ENCODE measurements around the gene ZNF423.

ZNF423 gene

DNA sequence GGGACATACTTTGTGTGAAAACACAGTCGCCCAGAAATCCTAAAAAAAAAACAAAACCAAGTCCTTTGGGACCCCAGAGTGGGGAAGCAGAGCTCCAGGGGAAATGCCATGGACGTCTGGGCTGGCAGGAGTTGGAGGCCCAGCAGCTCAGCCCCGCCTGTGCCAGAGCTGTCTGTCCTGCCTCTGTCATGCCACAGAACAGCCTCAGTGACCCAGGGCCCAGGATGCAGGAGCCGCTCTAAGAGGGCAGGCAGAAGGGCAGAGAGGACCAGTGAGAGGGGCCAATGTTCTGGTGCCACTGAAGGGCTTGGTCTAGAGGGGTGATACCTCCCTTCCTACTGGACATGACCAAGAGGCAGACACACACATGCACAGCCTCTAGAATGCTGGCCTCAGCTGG lies 316.2 kb downstream of the ZNF423 start:
- in situ Hi-C loops (cut with HindIII; ENCODE audit: low pct_unique_long_range_greater_than_20kb, low sequenced_read_pairs), result no loop called here
- TF ChIP-seq JUND (IDR thresholded peaks at IDR 0.05; ENCODE audit: low read depth), result no peak
- no peak for DNase-seq (ENCODE audit: low read depth in 1 of 2, low spot score in 1 of 2)

DNA sequence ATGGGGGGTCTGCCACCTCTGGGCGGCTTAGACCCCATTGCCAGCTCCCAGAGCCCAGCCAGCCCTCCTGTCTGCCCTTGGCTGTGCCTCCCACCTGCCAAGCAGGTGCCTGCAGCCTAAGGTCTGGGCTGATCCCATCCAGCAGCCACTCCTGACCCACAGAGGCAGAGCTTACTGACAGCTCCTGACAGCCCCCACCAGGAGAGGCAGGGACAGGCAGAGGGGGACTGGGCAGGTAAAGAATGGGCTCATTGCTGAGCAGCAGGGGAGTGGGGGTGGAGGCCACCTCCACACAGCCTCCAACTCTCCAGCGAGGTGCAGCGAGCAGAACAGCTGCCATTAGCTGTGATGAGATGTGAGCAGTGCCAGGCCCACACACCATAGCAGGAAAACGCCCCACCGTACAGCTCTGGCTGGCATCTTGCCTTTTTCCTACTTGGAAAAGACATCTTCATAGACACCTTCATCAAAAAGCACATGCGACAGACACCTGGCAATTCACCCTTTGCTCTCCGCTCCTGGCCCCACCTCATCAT lies 317.9 kb downstream of the ZNF423 start:
- DNase-seq (ENCODE audit: low read depth in 1 of 2, low spot score in 1 of 2), result no peak
- in situ Hi-C loops (cut with HindIII; ENCODE audit: low pct_unique_long_range_greater_than_20kb, low sequenced_read_pairs), result no loop called here

DNA sequence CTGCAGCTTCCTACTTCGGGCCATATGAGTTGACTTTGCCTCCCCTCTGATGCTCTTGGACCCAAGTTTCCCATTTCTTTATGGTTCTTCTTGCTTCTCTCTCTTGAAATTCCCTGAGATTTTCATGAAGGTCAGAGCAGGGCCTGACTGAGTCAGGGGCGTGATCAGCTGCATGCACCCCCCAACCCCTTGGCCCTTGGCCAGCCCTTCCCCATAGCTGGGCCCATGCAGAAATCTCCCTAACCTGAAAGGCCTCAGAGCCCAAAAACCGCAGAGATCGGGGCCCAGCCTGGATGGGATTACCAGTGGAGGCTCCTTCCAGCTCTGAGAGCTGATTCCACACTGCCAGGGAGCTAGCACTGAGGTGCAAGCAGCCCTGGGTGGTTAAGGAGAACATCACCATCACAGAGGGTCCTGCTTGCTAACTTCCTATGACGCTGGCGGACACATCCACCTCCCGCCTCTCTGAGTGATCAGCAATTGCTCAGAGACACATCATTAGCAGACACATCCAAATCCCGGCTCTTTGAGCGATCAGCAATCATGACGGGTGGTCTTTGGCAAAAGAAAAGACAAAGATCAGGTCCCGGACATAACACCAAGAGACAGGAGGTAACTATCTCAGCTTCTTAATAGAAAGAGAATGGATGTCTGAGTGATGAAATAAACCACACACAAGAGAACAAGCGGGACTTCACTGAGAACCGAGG lies 320.9 kb downstream of the ZNF423 start:
- in situ Hi-C loops (cut with HindIII; ENCODE audit: low pct_unique_long_range_greater_than_20kb, low sequenced_read_pairs), result no loop called here

More for the DNA sequence above, 317.9 kb downstream of the ZNF423 start:
- no peak for TF ChIP-seq JUND (IDR thresholded peaks at IDR 0.05; ENCODE audit: low read depth)

DNA sequence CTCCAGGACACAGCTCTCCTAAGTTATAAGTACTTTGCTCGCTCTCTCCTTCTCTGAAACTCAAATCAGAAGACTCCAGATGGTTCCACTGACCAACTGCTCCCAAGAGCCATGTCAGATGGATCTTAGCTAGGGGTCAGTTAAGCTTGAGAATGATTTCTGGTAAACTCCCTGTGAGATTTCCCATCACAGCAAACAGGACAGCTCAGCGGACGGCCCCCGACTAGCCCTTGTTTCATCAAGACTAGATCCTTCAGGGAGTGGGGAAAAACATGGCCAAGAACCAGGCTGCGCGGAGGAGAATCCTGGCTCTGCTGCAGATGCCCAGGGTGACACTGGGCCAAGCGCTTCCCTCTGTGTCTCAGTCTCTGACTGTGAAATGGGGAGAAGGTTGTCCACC lies 322.5 kb downstream of the ZNF423 start:
- no peak for TF ChIP-seq JUND (IDR thresholded peaks at IDR 0.05; ENCODE audit: low read depth)
- in situ Hi-C loops (cut with HindIII; ENCODE audit: low pct_unique_long_range_greater_than_20kb, low sequenced_read_pairs), result no loop called here
- no peak for DNase-seq (ENCODE audit: low read depth in 1 of 2, low spot score in 1 of 2)

More for the DNA sequence above, 320.9 kb downstream of the ZNF423 start:
- no peak for TF ChIP-seq JUND (IDR thresholded peaks at IDR 0.05; ENCODE audit: low read depth)
- DNase-seq (ENCODE audit: low read depth in 1 of 2, low spot score in 1 of 2), result no peak

DNA sequence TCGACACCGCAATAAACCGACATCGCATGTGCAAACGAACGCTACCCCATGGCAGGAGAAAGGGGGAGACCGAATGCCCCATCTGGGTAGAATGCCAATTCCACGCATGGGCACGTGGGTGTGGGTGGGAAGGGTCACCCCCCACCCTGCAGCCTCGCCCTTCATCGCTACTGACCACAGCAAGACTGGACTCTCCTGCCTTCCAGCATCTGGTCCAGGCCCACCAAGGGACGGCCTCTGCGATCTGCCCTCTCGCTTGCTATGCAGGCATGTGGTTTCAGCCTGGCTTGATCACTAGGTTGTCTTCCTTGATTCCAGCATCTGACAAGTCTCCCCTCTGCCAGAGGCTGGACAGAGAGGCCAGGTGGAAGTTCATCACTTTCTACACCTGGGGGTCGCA lies 323.0 kb downstream of the ZNF423 start:
- no peak for TF ChIP-seq JUND (IDR thresholded peaks at IDR 0.05; ENCODE audit: low read depth)
- no peak for DNase-seq (ENCODE audit: low read depth in 1 of 2, low spot score in 1 of 2)
- in situ Hi-C loops (cut with HindIII; ENCODE audit: low pct_unique_long_range_greater_than_20kb, low sequenced_read_pairs), result no loop called here

DNA sequence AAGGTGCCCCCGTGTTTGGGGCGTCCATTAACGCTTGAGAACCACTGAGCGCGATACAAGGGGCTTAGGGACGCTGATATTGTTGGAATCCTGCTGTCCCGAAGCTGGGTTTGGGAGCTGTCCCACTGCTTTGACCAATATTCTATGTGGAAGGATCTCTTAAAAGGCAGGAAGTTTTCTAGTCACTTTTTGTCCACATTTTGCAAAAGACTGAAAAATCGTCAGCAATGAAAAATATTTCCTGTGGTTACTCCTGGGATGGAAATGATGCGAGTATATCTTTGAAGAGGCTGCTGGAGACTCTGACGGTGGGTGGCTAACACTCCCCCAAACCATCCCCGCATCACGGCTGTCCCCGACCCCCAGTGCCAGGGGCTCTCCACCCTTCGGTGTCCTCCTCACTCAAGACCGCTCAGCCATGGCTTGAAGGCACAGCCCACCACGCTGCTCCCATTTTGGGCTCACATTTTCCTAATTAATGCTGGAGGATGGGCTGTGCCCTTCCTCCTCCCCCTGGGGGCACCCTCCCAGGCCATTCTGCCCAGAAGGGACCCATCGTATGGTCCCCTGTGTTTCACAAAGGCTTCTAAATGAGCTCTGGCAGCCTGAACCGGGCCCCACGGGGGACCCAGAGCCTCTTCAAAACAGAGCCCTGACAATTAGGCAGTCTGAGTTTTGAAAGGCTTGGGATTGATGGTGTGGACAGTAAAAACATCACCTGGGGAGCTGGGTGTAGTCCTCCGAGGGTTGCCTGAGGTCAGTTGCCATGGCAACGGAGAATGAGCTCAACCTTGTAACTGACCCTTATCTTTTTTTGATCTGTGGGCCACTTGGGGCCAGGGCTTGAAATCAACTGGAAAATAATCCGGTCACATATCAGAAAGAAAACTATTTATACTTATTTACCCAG lies 323.7 kb downstream of the ZNF423 start:
- DNase-seq (ENCODE audit: low read depth in 1 of 2, low spot score in 1 of 2), result no peak
- no peak for TF ChIP-seq JUND (IDR thresholded peaks at IDR 0.05; ENCODE audit: low read depth)
- in situ Hi-C loops (cut with HindIII; ENCODE audit: low pct_unique_long_range_greater_than_20kb, low sequenced_read_pairs), result no loop called here

DNA sequence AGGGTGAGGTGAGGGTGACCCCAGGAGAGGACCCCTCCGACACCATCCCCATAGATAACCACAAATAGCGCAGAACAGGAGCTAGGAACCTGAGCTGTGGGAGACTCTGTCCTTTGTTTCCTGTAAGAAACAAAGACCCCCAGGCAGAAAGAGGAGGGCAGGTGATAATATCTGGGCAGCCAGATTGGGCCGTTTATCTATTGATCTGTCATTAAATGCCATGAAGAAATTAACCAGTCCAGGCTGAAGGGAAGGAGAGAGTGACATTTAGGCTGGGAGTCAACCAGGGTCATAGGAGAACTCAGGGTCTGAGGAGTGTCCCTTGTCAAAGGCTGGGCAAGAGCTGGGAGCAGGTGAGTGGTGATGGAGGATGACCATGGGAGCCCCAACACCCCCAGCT lies 324.5 kb downstream of the ZNF423 start:
- no peak for TF ChIP-seq JUND (IDR thresholded peaks at IDR 0.05; ENCODE audit: low read depth)
- in situ Hi-C loops (cut with HindIII; ENCODE audit: low pct_unique_long_range_greater_than_20kb, low sequenced_read_pairs), result no loop called here
- DNase-seq (ENCODE audit: low read depth in 1 of 2, low spot score in 1 of 2), result no peak

DNA sequence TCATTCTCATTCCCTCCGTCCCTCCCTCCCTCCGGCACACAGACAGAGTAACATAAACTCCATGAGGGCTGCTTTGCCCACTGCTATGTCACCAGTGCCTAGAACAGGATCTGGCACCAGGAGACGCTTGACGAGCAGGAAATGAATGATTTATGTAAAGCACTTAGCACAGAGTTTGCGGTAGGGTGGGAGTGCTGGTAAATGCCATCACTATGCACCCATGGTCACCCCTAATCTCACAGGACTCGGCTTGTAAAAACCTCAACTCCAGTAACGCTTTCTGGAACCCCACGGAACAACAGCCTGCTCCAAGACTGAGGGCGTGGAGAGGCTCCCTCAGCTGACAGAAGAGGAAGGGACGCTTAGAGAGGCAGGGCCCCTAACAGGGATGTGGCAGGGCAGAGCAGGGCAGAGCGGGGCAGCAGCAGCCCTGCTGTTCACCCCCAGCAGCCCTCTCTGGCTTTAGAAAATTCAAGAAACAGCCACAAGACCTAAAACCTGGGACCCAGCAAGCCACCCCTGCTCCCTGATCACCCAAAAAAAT lies 325.4 kb downstream of the ZNF423 start:
- no peak for DNase-seq (ENCODE audit: low read depth in 1 of 2, low spot score in 1 of 2)
- in situ Hi-C loops (cut with HindIII; ENCODE audit: low pct_unique_long_range_greater_than_20kb, low sequenced_read_pairs), result no loop called here

DNA sequence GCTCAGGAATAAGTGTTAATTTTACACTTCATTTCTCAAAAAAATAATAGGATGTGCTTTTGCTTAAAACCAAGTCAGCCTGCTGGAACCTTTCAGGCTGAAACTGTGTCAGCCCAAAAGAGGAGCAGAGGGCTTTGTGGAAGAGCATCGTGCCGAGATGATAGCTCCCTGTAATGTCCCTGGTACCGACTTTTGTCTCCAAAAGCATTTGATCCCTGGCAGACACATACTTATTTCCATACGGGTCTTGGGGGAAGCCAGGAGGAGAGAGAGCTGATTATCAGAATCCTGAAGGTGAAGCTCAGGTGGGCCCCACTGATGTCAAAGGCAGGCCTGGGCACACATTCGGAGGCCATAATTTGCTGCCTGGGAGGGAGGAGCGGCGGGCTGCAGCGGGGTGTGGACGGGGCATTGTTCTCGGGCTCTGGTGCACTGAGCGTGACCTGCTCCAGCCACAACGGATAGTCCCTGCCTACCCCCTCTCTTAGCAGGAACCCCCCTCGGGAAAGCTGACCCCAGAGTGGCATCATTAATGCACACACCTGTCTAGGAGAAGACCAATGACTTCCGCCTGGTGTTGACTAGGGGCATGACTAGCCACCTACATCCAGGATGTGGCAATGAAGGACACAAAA lies 326.4 kb downstream of the ZNF423 start:
- DNase-seq (ENCODE audit: low read depth in 1 of 2, low spot score in 1 of 2), result no peak
- in situ Hi-C loops (cut with HindIII; ENCODE audit: low pct_unique_long_range_greater_than_20kb, low sequenced_read_pairs), result no loop called here
- TF ChIP-seq JUND (IDR thresholded peaks at IDR 0.05; ENCODE audit: low read depth), result no peak

More for the DNA sequence above, 325.4 kb downstream of the ZNF423 start:
- TF ChIP-seq JUND (IDR thresholded peaks at IDR 0.05; ENCODE audit: low read depth), result no peak

DNA sequence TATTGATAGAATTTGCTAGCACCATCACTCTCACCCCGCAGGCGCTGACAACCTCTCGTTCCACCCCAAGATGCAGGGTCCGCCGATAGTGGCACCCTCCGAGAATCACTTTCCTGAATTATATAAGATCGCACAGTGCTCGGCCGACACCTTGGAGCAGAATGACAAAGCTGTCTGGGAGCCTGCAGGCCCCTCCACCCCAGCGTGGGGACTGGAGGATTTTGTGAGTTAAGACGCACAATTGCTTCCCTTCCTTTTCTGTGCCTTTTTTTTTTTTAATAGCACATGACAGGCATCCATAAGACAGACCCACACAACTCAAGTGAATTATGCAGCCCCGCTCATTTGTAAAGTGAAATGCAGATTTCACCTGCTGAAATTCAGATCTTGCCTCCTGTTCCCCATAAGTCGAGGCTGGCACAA lies 327.0 kb downstream of the ZNF423 start:
- no peak for DNase-seq (ENCODE audit: low read depth in 1 of 2, low spot score in 1 of 2)
- in situ Hi-C loops (cut with HindIII; ENCODE audit: low pct_unique_long_range_greater_than_20kb, low sequenced_read_pairs), result no loop called here
- no peak for TF ChIP-seq JUND (IDR thresholded peaks at IDR 0.05; ENCODE audit: low read depth)

DNA sequence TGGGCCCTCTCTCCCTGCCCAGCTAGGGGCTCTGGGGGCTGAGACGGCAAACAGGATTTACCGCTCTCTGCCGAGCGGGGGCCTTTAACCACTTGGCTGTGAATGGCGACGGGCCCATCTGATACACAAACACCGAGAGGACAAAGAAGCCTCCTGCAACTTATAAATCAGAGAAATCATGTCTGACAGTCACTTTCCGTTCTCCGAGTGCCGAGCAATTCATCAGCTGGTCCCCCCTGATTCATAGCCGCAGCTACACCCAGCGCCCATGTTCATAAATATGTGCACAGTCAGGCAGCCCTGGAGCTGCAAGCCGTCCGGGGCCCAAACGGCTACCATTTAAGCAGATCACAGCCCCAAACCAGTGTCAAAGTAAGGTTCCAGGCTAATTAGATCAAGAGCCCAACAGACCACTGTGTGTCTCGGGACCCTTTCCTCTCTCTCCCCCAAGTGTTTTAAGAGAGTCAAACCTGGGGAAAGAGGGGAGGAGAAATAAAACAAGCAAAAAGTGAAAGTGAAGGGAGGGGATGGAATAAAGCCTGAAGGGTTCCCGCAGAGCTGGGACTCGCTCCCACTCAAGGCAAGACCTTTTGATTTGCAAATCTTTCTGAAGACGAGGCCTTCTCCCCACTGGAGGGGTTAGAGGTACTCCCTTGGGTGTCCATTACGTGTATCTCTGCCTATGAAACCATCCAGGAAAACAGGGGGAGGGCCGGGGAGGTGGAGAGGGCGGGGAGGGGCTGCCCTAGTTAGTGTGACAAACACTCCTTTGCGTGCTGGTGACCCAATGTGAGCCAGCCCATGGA lies 327.6 kb downstream of the ZNF423 start:
- in situ Hi-C loops (cut with HindIII; ENCODE audit: low pct_unique_long_range_greater_than_20kb, low sequenced_read_pairs), result no loop called here
- TF ChIP-seq JUND (IDR thresholded peaks at IDR 0.05; ENCODE audit: low read depth), result no peak
- peak in 1 of 2 experiments; percentile 9 for DNase-seq (ENCODE audit: low read depth in 1 of 2, low spot score in 1 of 2)

Data from T47D (cell line).